H1 (cell line): ENCODE data around the gene LCOR. TPM values are rescaled to one million over a fixed set of nuclear protein-coding genes. Genes with fewer than 3 reads are reported as not detected.

ENCODE experiments used
- CEBPB ChIP-seq: IDR thresholded peaks from 2 replicates; pipeline ENCODE4 v1.6.1; 2012; ENCODE audit warnings: low read depth, low read length
- polyA plus RNA-seq, 7 experiments: library from polyadenylated mRNA; depleted of rRNA in 3 of 7; stranded (reverse) in 5 of 7; unstranded in 2 of 7; fragments of >200 nt in 5 of 7; fragments of 200-250 nt in 2 of 7; gene quantifications; 1 replicate in 5 of 7; 2 replicates in 1 of 7; 4 replicates in 1 of 7; pipeline versions ENCODE4 v1.2.1 to v1.2.3, GENCODE V29; 2011 to 2013; ENCODE audit warnings: missing spikeins in 2 of 7, mixed read lengths in 2 of 7
- total RNA-seq: library from RNA; stranded (reverse); fragmentation: NEBNext Ultra II Directional; extraction: Animal tissue kit (Norgen Biotek cat#: 25700); gene quantifications from 2 replicates; pipeline ENCODE4 v1.2.1, GENCODE V29; 2021
- TF ChIP-seq, protein P1 (sequence below): IDR thresholded peaks from 2 replicates; pipeline ENCODE4 v1.6.1; 2011; ENCODE audit warnings: low read length, improper control_type of control experiment

LCOR gene
- total and polyA plus RNA-seq, 2 of the 8 experiments (the other 6 are each of a cell fraction or from before 2014, with no cell fraction given), result 4.7 to 25.5 TPM

DNA sequence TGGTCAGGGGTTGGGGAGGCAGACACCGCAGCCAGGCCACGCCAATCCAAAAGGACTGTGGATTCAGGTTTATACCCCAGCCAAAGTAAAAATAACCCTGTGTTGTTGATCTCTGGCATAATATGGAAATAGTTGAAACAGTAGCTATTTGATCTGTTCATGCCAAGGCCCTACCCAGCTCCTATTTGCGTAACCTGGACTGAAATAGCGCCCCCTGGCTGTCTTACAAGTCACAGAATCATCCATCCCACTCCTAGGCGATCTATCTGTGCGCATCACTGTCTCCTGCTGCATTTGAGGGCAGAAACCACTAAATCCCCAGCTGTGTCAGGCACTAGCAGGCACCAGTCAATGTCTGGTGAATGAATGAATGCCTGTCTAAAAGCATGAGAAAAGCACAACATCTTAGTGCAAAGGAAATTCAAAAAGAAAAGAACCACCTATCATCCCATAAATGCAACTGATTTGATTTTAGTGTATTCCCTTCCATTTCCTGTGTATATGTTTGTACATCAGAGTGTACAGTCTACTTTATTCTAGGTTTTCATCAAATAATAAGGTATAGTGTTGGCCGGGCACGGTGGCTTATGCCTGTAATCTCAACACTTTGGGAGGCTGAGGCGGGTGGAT is 193.6 kb downstream of the LCOR start (continued):
- peak; percentile 79 for TF ChIP-seq CEBPB
- TF ChIP-seq, protein P1, sequence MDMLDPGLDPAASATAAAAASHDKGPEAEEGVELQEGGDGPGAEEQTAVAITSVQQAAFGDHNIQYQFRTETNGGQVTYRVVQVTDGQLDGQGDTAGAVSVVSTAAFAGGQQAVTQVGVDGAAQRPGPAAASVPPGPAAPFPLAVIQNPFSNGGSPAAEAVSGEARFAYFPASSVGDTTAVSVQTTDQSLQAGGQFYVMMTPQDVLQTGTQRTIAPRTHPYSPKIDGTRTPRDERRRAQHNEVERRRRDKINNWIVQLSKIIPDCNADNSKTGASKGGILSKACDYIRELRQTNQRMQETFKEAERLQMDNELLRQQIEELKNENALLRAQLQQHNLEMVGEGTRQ, result no peak
